GM19035 (cell line): ENCODE measurements around the gene IL1R1.
"Not testable (repeated sequence)": the region's sequence is repeated elsewhere in the genome, so short reads cannot be mapped to it uniquely, and the experiment has no call there.

Experiments used
- ATAC-seq: cut with Tn5 transposase; IDR thresholded peaks from one replicate; pipeline ENCODE4 v1.9.1; 2021; ENCODE audit not compliant: unreplicated experiment

Gene IL1R1

DNA sequence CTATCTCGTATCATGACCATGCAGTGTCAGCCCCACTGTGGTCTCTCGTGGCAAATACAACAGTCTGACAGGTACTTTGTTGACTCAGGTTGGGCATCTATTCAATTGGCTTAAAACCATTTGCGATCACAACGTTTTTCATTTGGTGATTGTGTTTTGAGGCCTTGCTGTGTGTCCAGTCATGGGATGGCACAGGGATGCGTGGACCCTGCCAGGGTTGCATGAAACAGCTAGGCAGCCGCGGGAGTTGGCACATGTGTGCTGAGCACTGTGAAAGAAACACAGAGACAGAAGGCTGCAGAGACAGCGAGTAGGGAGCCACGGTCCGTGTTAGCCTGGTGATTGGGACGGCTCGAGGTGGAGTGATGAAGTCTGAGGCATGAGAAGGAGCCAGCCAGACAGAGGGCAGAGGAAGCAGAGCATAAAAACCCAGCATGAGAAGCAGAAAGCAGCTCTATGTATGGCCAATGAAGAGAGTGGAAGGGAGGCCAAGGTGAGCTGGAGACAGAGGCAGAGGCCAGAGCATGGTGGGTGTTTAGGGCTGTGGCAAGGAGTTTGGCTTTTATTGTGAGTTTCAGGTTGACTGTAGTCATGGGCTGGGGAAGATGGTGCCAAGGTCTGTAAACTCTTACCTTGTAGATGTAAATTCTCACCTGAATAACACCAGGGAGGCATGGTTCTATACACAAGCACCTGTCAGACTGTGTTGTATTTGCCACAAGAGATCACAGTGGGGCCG is 31.8 kb upstream of the IL1R1 start:
- no peak for ATAC-seq

DNA sequence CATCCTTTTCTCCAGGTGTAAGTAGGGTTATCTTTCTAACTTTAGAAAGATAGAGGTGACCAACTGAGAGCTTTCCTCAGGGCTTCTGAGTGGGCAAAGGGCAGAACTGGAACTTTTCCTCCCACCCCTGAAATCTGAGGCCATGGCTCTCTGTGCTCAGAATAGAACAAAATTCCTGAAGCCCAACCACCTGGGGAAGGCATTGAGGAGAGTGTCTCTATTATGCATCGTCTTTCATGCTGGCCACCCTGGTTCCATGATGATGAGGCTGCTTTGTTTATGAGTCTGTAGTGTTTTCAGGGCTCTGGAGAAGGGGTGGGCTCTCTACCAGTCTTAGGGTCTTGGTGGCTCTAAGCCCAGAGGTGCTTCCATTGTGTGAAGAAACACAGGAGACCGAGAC is 30.7 kb upstream of the IL1R1 start:
- no peak for ATAC-seq

DNA sequence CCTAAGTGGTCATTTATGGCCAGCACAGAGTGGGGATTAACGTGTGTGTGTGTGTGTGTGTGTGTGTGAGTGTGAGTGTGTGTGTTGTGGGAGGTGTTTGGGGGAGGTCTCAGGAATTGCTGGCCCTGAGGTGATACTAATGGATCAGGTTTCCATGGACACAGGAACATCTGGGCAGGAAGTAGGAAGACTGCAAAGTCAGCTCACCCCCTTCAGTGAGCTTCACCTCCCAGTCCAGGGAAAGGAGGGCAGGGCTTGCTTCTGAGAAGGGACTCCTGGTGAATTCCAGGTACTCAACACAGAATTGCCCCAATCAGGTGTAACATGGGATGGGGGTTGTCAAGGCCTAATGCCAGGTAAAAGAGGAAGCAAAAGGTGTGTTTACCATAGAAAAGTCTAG is 30.3 kb upstream of the IL1R1 start:
- ATAC-seq: no peak

DNA sequence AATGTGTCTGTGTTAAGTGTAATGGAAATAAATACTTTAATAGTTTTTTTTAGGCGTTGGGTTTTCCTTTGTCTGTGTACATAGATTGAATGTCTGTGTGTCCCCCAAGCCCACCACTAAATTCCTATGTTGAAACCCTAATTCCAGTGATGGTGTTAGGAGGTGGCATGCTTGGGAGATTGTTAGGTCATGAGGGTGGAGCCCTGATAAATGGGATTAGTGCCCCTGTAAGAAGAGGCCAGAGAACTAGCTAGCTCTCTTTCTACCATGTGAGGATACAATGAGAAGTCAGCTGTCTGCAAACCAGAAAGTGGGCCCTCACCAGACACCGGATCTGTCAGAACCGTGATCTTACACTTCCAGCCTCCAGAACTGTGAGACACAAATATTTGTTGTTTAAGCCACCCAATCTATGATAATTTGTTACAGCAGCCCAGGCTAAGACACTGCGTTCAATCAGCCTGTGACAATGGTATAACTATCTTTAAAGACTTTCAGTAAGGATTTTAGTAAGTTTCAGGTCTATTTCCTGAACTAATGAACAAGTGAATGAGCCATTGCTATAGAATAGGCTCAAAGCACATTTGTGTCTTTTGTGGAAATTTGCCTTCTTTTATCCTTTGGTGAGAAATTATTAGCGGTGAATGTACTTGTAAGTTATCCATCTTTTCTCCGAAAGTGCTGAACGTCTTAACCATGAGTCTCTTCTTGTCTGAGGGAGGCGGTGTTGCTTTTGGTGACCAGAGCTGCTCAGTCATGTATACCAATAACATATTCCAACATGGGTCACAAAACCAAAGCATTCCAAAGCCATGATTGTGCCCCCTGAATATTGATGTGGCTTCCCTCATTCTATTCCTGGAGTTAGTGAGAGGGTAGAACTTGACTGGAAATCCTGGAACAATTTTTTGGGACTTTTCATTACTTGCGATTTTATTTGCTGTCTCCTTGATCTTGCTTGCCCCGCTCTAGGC is 29.6 kb upstream of the IL1R1 start:
- ATAC-seq: no peak

DNA sequence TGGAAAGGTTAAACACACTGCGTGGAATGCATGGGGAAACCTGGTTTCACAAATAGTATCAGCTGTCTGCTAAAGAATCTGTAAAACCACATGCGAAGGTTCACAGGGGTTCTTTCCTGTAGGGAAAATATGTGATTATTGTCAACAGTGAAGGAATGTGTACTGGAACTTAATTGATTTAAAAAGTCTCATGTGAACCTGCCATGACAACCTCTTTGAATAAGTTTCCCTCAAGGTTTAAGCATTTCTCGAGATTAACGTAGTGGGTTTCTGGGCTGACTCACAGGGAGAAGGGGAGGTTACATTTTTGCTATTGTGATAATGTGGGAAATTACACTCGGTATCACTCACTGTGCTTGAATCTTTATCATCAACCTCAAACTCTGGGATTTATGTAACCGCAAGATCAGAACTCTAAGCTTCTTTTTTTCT is 28.2 kb upstream of the IL1R1 start:
- ATAC-seq: no peak

DNA sequence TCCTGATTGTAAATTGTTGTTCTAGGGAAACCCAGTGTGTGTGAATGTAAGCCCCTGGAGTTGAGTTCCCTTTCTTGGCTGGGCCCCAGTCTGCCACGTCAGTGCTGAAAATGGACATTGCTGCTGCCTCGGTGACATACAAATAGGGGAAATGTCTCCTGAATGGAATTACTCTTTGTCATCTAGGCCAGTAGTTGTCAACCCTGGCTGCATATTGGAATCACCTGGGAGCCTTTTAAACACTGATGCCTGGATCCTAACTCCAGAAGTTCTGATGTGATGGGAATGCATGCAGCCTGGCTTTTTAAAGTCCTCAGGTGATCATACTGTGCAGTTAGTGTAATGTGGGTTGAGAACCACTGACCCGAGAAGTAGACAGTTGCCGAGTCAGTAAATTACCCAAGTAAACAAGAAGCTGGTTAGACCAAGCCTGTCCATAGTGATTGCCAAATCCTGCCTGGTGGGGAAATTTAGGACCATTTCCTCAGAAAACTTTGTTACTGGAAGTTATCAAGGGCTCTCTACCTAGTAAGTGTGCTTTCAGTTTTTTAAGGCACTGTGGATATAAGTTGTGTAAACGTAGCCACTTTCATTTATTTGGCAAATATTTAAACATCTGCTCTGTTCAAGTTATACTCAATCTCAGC is 27.6 kb upstream of the IL1R1 start:
- no peak for ATAC-seq

DNA sequence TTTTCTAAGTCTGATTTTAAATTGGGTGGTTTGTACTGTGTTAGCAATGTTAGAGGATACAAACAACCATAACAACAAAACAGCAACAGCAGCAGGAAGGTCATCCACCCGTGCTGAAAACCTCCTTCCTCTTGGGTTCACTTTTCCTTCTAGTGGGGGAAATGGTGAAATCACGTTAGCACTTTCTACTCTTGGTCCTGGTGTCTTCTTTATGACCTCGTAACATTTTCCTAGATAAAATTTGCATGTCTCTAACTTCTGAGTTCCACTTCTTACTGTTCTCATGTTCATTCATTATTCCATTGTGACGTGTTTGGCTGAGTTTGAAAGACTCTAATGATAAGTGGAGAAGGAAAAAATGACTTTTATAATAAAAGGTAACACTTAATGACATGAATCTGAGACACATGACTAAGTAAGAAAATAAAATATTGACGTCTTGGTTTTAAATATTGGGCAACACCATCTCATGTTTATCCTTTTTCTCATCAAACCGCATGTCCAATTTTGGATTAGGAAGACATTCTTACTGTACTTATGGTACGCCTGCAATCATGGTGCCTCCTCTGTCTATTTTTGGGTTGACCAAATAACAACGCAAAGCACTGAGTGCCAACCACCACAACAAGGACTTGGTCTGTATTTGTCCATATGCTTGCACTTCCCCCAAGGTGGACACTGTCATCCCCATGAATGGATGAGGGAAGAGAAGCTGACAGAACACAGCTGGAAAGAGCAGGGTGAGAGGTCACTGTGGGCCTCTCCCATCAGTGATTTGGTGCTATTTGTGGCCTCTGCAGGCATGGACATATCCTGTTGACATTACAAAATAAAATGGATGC is 25.7 kb upstream of the IL1R1 start:
- no peak for ATAC-seq

DNA sequence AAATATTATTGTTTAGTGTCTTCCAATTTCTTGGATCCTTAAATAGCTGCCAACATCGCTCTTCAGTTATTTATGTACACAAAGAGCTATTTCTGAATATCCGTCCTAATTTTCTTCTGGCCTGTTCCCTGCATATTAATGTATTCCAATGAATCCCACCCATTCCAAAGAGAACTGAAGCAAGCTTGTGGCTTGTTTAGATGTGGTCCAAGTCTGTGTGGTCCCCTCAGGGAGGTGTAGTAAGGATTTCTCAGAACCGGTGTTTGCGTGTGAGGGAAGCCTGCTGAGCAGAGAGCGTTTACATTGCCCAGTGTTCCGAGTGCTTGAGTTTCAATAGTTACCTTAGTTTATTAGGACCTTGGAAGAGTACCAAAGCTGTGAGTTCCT is 25.1 kb upstream of the IL1R1 start:
- ATAC-seq: no peak

DNA sequence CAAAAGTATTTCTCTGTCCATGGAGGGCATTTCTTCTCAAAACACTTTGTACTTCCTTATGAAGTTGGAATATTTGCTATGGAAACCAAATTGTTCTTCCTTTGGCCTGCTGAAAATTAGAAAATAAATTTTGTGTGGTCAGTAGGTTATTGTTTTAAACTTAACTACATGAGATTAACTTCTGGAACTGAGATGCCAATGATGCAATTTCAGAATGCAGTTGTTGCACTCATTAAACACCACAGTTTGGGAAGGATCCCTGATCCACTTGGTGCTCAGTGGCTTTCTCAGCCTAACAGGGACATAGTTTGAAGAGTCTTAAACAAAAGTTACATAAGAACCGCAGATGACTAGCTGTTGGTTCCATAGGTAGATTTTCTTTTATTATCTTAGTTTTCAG is 23.3 kb upstream of the IL1R1 start:
- no peak for ATAC-seq

DNA sequence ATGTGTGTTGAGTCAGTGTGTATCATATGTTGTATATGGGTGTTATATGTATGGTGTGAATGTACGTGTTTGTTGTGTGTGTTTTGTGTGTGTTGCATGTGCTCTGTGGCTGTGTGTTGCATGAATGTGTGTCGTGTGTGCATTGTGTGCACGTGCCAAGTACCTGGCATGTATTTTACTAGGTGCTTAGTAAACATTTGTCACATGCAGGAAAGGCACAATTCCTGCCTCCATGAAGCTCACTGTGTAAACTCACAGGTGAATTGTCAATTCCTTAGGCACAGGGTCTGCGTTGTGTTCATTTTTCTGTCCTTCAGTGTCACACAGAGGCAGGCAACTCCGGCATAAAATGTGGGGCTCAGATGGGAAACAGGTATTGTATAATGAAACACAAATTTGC is 22.3 kb upstream of the IL1R1 start:
- no peak for ATAC-seq

DNA sequence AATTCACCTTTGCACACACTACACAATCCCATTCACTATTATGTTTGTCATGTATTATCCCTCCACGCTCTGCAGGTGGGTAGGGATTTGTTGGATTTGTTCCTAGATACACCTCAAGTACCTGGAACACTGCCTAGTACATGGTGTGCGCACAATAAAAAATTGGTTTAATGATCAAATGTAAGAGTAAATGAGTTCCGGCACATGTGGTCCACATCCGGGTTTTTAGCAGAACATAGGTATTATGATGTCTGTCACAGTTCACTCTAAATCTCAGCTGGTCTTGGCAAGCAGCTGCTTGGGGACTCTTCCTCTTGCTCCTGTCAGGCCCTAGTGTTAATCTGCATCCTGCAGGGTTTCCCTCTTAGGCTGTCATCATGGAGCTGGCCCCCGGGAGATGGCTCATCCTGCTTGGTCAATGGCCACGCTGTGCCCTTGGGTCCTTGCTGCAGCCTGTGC is 21.8 kb upstream of the IL1R1 start:
- no peak for ATAC-seq

DNA sequence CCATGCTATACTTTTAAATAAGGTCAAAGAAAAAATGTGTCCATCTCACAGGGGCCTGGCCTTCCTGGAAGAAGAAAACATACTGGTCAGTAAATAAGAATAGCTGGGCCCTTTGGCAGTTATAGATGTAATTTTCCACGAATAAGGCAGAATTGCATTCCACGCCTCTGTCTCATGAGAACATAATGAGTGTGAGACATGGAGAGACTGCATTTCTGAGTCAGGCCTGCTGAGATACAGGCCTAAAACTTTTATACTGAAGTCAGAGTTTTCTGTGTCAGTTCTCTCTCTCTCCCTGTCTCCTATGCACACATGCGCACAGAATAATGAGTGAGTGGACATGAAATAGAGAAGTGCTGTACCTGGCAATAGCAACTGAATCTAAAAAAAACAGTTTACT is 20.4 kb upstream of the IL1R1 start:
- no peak for ATAC-seq

DNA sequence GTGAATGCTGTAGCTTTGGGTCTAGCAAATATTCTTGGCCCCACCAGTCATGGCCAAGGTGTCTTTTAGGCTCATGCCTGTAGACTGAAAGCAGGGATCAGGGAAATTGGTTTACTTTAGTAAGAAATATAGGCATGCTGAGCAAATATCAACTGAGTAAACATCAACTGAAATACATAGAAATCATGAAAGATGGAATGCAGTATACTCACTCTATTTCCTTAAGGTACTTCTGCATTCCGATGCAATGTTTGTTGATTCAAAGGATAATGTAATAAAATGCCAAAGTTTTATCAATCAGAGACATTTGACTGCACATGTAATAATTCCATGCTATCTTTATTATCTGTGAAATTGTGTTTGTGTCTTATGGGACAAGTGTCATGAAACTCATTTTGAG is 19.6 kb upstream of the IL1R1 start:
- ATAC-seq: no peak

DNA sequence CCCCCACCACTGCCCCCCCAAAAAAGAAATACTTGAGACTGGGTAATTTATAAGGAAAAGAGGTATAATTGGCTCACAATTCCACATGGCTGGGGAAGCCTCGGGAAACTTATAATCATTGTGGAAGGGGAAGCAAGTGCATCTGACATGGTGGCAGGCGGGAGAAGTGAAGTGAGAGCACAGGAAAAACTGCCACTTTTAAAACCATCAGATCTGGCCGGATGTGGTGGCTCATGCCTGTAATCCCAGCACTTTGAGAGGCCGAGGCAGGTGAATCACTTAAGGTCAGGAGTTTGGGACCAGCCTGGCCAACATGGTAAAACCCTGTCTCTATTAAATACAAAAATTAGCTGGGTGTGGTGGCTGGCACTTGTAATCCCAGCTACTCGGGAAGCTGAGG is 18.1 kb upstream of the IL1R1 start:
- not testable (repeated sequence) for ATAC-seq

DNA sequence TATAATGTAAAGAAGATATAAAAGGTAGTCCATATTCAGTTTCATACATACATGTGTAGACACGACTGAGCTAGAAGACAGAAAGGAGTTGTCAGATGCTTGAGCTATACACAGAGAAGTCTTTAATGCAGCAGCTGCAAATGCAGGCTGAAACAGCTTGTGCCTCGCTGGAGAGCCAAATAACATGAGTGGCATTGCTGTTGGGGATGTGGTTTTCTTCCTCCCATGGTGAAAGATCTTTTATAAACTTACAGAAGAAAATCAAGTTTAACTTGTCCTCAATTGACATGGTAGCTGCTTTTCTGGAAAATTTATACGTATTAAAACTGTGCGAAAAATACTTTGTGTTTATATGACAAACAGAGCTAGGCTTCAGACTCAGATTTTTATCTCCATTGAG is 16.4 kb upstream of the IL1R1 start:
- ATAC-seq: no peak

DNA sequence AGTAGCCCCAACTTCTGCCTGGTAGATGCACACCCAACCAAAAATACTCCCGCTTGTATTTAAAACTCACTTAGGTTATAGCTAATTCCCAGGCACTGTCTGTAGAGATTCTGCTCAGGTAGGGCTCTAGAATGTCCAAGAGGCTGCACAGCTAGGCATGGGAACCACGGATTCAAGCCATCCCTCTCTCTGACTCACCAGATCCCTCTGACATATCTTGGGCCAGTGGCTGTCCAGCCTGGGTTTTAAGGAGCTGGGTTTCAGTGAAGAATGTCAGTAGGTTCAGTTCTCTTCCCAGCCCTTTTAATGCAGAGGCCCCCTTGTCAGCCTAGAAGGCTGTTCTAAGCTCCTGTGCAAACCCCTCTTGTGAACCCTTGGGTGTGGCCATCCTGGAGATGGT is 15.9 kb upstream of the IL1R1 start:
- no peak for ATAC-seq

DNA sequence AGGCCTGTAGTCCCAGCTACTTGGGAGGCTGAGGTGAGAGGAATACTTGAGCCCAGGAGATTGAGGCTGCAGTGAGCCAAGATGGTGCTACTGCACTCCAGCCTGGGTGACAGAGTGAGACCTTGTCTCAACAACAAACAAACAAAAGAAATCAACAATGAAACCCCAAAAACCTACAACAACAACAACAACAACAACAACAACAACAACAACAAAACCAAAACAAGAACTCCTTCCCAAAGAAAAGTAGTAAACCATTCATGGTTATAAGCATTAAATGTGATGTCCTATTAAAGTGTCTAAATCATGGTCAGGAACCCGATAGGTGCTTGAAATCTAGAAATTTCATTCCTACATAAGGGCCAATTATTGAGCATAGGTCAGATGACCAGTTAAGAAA is 13.5 kb upstream of the IL1R1 start:
- no peak for ATAC-seq

DNA sequence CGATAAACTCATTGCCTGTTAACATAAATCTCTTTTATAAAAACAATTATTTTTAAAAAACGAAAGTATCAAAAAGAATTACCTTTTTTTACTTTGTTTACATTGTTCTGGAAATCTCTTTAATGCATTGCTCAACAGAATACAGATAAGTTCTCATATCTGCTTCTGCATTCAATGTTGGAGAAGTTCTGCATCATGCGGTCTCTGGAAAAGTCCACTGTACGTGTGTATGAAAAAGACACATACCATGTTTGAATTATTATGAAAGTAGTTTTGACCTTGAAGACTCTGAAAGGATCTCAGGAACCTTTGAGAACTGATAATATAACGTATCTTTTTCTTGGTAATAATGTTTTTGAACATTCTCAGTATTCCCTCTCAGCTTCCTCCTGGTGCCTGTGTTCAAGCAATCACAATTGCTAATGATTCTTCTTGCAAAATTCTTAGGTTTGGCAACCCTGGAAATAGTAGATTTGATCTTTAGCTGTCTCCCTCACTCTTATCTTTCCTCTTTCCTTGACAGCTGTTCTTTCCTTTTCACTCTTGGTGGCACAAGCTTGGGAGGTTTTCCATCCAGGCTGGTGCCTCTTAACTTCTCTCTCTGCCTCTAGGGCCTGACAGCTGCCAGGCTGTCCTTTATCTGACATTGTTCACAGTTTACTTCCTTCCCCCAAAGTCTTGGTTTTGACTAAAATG is 12.4 kb upstream of the IL1R1 start:
- no peak for ATAC-seq

DNA sequence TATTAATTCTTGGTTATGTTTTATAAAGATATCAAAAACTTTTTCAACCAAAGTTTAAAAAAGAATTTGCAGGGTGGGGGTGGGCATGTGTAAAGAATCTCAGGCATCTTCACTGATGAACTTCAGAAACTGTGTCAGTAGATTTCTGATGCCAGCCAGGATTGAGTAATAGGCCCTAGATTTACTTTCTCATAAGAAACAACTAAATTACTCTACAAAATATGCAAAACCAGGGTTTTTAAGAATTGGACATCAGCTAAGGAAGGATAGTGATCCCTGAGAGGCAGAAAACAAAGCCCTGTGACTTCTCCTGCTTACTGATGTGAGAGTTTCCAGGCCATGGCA is 11.9 kb upstream of the IL1R1 start:
- ATAC-seq: no peak

DNA sequence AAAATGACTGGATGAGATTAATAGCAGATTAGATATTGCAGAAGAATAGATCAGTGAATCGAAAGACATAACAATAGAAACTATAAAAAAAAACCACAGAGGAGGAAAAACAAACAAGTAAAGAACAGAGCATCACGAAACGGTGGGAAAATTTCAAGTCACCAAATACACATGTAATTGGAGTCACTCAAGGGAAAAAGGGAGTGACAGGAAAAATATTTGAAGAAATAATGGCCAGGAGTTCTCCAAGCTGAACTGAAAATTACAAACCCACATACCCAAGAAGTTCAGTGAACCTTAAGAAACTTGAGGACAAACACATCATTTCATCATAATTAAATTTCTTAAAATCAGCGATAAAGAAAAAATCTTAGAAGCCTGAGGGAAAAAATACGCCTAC is 11.0 kb upstream of the IL1R1 start:
- no peak for ATAC-seq
